Germinal center (tissue), 1 donor: Measurements from ENCODE around the gene ARPC2.
"Not testable (repeated sequence)": the region's sequence is repeated elsewhere in the genome, so short reads cannot be mapped to it uniquely, and the experiment has no call there.

ENCODE experiments used
- DNase-seq: peaks from one replicate; pipeline ENCODE4 v3.0.0; 2012; ENCODE audit warnings: mixed read lengths, low spot score

ARPC2 gene

DNA sequence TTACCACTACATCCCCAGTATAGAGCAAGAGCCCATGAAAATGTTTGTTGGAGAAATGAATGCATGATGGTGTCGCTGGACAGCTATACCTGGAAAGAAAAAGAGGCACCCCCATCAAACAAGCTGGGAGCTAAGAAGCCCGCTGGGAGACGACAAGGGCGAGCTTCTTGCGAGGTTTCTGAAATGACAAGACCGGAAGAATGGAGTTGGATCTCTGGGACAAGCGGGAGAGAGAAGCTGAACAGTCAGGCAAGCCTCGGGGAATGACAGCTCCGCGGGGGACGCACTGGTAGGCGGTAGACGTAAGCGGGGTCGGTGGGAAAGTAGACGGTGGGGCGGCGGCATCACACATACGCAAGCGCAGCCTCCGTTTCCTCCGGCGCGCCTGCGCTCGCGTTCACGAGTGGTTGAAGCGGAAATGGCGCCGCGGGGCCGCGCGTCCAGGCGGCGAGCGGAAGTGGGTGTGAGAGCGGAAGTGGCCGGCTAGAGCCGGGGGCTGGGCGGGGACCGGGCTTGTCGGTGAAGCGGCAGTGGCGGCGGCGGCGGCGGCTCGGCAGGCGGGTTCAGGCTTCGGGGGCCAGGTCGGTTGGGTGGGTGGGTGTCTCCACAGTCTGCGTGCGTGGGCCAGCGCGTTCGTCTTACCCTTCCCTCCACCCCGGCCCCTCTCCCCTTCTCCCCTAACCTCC is at the start of gene ARPC2:
TSS of gene ARPC2 (plus strand) at position 516 of the 686 bp plus-strand sequence. CDS start 282 bp downstream, outside the sequence.
- DNase-seq: peak; percentile 94

DNA sequence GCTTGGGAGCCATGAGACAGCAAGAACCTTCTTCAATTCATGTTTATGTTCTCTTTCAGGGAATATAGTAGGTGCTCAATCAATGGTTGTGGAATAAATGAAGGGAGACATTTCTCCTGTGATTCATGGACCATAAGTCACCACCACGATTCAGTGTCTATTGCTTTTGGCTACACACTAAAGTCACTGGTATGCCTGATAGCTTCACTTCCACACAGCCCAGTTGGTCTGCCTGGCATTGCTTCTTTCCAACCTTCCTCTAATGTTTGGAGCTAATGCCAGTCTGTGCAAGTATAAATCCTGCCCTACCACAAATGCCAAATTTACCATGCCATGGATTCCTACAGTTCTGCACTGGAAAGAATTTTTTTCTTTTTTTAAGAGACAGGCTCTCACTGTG is 49.0 kb upstream of the ARPC2 start:
- DNase-seq: no peak

DNA sequence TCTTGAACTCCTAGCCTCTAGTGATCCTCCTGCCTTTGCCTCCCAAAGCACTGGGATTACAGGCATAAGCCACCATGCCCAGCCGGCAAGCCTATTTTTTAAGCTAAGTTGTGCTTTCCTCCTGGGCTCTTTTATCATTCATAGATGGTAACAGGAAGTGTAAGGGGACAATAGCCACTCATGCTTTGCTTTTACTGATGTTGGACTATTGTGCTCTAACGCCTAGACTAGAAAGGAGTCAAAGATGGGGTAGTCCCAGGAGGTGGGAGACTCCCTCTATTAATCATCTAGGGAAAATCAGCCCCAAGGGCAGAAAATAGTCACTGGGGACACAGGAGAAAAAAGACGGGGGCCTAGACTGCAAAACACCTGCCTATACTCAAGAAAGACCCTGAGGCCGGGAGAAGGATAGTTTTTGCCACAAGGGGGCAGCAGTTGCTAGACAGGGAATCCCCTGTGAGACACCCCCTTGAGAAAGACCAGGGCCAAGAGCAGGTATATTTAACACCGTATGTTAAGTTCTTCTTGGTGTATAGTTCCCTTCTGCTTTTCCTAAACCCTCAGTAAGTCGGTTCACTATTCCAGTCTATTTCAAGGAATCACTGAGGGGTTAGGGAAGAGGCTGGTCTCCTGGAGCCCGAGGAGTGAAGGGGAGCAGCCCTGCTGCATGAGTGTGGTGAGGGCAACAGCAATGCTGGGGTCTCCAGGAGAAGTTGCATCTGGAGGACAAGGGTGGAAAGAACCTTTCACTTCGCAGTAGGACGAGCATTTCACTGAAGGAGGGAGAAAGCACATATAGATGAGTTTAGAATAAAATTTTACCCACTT is 48.1 kb upstream of the ARPC2 start:
- DNase-seq: peak; percentile 73

DNA sequence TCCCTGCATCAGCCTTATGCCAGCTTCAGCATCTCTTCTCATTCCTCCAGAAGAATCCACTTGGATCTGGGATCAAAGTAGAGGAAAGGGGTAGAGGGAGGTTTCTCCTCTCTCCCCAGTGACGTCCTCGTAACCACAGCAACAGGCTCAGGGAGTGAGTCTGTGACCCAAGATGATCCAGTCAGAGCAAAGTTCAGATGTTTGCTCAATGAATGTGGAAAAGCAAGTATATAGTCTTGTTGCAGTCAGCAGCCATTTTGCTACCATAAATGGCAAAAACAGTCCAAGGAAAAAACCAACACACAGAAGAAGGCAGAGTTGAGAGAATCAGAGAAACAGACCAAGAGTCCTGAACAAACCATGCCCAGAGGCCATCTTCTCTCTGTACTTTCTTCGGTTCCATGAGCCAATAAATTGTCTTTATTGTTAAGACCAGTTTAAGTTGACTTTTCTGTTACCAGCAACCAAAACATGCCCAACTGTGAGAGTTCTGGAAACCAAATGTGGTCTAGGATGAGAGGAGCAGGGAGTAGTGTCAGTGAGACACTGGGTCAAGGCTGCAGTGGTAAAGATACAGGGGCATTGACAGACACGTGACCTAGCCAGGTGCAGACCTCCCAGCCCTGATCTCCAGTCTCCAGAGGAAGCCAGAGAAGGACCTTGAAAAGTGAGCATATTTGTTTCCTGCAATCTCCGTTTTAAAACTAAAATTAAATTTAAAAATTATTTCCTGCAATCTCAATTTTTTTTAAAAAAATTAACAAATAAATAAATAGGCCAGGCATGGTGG is 47.0 kb upstream of the ARPC2 start:
- no peak for DNase-seq

DNA sequence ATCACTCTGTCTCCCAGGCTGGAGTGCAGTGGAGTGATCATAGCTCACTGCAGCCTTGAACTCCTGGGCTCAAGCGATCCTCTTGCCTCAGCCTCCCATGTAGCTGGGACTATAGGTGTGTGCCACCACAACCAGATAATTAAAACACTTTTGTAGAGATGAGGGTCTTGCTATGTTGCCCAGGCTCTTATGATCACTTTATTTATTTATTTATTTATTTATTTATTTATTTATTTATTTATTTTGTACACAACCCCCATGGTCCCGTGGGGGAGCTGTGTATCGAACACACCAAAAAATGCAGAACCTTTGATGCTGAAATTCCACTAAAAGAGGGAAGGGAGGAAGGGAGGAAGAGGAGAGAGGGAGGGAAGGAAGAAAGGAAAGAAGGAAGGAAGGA is 45.2 kb upstream of the ARPC2 start:
- DNase-seq: not testable (repeated sequence)

DNA sequence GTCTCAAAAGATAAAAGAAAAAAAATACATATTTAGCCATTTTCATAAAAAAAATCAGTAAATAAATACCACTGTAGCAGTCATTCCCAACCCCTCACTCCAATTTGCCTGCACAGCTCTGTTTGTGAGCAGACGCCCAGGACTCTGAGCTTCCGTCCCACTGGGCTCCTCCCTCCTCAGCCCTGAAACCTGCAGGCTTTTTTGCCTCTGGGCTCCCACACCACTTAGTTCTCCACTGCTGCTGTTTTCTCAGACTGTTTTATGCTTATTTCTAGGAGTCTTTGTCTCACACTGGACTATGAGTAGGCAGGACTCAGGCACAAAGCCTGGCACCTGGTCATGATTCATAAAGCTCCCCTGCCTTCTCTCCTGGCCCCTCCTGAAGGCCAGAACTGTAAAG is 44.1 kb upstream of the ARPC2 start:
- no peak for DNase-seq

DNA sequence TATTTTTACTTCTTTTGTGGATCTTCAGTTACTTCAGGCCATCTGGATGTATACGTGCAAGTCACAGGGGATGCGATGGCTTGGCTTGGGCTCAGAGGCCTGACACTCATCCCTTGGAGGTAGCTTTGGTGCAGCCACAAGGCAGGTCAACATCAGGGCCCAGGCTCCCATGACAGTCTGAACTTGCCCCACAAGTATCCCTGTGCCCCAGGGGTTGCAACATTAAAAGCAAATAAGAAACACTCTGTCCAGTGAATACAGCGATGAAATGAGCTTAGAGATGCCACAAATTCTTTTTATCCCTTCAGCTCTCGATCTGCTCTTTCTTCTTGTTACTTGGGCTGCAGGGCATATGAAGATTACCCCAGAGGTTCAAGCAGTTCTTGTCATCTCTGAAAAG is 37.2 kb upstream of the ARPC2 start:
- no peak for DNase-seq

DNA sequence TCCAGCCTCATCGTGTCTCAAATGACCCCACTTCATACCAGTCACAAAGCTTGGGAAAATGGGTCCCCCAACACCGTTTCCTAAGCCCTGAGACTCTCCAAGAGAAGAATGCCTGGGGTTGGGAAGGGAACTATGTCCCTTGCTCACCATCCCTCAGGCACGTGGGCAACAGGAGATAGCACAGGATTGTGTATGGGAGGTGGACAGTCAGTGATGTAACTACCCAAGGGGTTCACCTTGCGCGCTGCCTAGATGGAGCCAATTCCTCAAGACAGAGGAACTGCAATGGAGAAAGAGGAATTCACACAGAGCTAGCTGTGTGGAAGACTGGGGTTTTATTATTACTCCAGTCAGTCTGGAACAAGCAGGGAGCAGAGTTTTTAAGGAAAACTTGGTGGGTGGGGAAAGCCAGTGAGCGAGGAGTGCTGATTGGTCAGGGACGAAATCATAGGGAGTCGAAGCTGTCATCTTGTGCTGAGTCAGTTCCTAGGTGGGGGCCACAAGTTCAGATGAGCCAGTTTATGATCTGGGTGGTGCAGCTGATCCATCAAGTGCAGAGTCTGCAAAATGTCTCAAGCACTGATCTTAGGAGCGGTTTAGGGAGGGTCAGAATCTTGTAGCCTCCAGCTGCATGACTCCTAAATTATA is 36.4 kb upstream of the ARPC2 start:
- DNase-seq: no peak

DNA sequence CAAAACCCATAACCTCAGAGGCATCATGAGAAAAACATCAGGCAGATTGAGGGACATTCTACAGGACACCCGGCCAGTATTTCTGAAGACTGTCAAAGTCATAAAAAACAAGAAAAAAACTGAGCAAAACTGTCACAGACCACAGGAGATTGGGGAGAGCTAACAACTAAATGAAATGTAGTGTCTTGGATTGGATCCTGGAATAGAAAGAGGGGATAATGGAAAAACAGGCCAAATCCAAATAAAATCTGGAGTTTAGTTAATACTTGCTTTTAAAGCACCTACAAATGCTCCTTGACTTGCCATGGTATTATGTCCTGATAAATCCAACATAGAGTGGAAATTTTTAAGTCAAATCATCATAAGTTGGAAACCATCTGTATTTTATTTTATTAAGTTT is 32.7 kb upstream of the ARPC2 start:
- no peak for DNase-seq

DNA sequence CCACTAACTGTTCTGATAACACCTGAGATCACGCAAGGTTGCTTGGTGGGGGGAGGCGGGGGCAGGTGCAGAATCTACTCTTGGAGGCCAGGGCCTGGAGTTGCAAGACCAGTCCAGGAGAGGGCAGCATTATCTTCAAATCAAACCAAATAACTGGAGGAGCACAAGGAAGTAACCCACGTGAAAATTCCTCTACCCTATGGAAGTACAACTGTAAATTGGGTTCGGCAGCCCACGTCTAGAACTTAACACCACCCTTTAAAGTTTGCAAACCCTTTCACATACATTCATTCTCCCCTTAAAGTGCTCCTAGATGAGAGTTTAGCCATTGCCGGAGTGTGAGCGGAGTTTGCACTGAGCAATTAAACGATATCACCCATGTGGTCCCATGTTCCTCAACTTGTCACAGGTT is 30.6 kb upstream of the ARPC2 start:
- DNase-seq: peak; percentile 74

DNA sequence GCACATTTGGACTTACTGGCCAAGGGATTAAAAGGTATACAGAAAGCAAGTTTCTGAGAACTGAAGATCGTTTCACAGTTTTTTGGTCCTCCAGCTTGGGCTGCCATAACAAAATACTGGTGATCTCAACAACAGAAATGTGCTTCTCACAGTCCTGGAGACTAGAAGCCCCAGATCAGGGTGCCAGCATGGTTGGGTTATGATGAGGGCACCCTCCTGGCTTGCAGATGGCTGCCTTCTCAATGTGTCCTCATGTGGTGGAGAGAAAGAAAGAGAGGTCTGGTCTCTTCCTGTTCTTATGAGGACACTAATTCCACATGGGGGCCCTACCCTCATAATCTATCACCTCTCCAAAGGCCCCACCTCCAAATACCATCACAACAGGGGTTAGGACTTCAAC is 30.1 kb upstream of the ARPC2 start:
- DNase-seq: no peak

DNA sequence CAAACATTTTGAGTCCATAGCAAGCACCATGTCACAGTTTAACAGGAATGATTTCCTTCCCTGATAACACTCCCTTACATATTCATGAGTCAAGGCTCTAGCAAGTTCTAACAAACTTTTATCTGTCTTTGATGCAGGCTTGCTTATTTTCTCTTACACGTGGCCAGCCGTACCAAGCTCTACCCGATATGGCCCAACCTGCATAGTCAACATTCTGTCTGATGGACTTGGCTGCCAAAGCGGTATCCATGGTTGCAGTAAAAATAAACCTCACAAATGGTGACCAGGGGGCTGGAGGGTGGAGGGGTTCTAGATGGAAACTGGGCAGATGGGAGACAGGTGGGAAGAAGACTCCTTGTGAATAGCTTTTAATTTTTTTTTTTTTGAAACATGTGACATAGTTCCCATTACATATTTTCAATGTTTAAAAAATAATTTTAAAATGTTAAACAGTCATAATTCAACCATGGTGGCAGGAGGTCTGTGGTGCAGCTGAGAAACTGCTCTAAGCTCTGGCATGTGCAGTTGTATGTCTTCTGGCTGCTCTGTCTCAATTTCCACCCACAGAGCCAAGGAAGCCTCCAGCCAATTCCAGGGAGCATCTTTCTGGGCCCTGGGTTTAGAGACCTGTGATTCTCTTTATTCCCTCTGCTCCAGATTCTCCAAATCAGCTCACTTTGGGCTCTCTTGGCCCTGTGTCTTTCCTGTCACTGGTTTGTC is 29.5 kb upstream of the ARPC2 start:
- no peak for DNase-seq

DNA sequence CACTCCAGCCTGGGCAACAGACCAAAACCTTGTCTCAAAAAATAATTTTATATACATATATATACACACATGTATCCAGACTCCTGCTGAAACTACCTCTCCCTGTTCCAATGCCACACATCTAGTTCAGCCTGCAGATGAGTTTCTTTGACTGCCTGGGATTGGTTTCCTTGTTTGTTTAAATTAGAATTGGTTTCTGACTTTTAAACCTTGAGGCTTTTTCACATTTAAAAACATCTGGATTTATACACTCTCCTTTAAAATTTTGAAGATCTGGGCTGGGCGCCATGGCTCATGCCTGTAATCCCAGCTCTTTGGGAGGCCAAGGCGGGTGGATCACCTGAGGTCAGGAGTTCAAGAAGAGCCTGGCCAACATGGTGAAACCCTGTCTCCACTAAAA is 28.5 kb upstream of the ARPC2 start:
- DNase-seq: no peak

DNA sequence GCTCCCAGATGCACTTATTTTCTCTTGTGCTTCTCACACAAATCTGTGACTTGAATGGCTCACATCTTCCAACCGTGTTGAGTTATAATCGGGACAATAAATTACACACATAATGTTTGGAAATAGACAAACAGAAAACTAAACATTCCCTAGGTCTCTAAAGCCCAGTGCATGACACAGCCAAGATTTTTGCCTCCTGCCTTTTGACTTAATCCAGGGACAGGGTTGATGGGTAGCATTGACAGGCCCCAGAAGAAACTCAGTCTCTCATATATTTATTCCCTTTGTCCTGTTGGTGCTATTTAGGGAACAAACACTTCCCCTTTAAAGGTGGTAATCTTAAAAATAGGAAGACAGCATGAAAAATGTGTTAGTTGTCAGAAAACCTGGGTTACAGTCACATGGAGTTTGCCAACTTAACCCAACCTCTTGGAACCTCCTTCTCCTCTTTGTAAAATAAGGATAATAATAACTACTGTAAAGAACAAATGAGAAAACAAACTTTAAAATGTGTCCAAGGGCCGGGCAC is 24.0 kb upstream of the ARPC2 start:
- DNase-seq: no peak

DNA sequence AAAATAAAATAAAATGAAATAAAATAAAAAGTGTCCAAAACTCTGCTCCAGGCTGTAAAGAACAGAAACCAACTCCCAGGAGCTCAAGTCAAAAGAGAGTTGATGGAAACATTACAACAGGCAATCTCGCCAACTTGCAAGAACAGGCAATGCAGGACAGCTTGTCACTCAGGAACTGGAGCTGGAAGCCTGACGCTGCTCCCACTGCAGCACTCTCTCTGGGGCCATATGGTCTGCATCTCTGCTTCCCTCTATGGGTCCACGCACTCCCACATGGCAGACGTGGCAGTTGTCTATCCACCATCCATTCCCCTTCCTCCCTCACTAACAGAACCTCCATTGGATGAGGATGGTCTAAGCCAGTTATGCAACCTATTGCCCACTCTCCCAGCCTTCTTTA is 23.3 kb upstream of the ARPC2 start:
- DNase-seq: no peak

DNA sequence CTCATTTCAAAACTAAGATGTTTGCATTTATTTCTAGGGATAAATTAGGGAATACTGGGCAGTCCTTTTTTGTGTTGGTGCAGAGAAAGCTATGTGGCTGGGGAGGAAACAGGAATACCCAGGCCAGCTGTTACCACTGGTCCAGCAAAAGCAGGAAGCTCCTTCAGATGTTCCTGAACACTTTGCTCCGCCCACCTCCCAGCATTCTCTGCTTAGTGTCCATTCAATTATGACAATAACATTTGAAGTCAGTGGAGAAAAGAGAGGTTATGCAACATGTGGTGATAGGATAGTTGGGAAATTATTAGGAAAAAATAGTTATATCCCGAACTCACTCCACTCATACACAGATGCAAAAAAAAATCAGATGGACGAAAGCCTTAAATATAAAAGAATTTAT is 22.1 kb upstream of the ARPC2 start:
- no peak for DNase-seq

DNA sequence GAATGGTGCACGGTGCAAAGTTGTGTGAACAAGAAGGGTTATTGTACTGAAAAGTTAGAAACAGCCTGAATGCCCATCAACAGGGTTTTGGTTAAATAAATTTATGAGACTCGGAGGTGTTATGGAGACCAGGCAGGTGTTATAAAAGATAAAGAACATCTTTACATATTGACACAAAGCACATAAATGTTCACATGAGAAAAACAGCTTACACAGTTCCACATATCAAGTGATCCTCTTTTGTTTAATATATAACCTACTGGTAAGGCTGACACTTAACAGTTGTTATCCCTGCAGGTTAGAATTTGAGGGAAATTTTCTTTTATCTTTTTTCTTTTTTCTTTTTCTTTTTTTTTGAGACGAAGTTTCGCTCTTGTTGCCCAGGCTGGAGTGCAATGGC is 20.0 kb upstream of the ARPC2 start:
- DNase-seq: no peak

DNA sequence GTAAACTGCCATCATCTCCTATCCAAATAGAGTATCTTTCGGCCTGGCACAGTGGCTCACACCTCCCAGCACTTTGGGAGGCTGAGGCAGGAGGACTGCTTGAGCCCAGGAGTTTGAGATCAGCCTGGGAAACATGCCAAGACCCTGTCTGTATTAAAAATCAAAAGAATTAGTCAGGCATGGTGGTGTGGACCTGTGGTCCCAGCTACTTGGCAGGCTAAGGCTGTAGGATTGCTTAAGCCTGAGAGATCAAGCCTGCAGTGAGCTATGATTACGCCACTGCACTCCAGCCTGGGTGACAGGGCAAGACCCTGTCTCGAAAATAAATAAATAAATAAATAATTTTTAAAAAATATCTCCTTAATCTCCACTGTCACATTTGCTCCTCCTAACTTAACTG is 14.7 kb upstream of the ARPC2 start:
- no peak for DNase-seq

DNA sequence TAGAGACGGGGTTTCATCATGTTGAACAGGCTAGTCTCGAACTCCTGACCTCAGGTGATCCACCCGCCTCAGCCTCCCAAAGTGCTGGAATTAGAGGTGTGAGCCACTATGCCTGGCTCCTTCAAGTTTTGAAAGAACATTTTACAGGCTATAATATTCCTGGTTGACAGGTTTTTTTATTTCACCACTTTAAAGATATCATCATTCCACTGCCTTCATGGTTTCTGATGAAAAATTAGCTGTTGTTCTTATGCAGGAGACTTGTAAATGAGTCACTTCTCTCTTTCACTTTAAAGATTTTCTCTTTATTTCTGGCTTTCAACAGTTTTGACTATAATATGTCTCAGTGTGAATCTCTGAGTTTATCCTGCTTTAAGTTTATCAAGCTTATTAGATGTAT is 7.9 kb upstream of the ARPC2 start:
- DNase-seq: no peak

DNA sequence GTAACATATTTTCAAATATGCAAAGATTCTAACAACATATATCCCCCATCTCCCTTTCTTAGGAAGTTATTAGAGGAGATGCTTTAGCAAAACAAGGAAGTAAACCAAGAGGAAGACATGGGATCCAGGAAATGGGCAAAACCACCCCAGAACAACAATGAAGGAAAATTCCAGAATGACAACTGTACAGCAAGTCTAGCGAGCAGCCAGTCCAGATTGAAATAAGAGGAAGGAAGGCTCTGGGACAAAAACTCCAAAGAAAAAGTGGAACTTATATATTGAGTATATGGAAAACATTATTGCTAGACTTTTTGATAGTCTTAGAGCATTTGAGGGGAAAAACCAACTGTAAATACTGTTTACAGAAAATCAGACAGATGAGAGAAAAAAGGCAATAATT is 2.9 kb upstream of the ARPC2 start:
- DNase-seq: no peak

DNA sequence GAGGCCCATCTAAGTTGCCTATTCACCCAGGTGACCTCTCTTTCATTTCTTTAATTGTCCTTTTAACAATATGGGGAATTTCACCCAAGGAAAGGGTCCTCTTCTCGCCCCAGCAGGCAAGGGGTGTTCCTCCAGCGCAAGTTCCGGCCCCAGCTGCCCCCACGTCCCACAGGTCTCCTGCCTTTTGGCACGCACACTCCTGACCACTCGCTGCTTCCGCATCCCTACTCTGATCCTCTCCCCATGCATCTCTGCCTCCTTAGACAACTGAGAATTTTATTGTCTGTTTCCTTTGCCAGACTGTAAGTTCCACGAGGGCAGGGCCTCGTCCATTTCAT is 684 bp upstream of the ARPC2 start:
- no peak for DNase-seq
